HG02981 (cell line): ENCODE measurements around the gene SCAMP3.
"Not testable (repeated sequence)": the region's sequence is repeated elsewhere in the genome, so short reads cannot be mapped to it uniquely, and the experiment has no call there.

Experiments used
- ATAC-seq: cut with Tn5 transposase; IDR thresholded peaks from one replicate; pipeline ENCODE4 v1.9.1; 2021; ENCODE audit warnings: mild to moderate bottlenecking, moderate library complexity; ENCODE audit not compliant: unreplicated experiment

Gene SCAMP3

DNA sequence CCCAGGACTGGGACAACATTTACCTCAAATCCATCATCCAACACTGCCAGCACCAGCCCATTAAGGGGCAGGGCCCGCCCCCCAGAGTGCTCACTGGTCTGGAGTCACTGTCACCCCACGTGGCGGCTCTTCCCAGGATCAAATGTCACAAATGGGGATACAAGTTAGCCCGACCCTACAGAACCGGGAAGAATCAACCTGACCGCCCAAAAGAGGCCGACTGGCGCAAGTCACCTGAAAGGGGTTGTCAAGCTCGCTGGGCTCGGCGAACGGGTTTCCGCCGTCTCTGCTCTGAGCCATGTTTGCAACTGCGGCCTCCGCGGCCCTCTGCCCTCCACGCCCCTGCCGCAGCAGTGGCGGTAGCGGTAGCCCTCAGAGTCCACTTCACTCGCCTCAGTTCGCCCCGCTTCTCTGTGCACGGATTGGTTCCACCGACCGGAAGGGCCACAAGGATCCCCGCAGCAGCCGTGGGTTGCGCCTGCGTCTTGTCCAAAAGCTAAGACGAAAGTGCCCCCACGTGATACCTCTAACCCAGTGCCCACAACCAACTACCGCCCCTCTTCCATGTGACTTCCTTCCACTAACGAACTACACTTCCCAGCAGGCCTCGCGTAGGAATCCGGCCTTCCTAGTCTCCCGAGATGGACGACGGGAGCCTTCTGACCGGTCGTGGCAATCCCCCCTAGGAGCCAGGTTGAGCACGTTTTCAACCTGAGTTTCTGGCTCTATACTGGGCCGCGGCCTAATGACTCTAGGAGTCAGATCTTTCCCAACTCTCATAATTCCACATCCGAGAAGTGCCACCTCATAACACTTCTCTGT lies at the start of gene SCAMP3:
TSS of gene SCAMP3 (minus strand) at position 509 of the 822 bp plus-strand sequence. CDS start at position 300, 209 bp downstream.
- ATAC-seq = peak; percentile 94

DNA sequence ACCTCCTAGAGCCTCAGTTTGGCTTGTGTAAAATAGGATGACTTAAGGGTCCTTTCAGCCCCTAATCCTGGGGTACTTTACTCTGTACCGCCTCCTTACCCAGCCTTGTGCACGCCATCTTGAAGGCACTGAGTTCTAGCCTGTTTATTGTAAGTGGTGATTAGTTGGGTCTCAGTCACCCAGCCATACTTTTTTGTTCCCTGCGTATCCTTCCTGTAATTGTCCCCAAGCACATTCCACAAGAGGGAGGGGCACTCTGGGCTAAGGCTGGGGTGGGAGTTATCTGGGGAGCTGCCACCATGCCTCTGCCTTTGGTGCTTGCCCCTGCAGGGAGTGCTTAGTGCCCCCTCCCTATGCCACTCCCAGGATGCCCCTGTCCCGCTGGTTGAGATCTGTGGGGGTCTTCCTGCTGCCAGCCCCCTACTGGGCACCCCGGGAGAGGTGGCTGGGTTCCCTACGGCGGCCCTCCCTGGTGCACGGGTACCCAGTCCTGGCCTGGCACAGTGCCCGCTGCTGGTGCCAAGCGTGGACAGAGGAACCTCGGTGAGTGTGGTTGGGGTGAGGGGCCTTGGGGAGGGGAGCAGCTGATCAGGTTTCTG lies 47.4 kb upstream of the SCAMP3 start:
- ATAC-seq = no peak

DNA sequence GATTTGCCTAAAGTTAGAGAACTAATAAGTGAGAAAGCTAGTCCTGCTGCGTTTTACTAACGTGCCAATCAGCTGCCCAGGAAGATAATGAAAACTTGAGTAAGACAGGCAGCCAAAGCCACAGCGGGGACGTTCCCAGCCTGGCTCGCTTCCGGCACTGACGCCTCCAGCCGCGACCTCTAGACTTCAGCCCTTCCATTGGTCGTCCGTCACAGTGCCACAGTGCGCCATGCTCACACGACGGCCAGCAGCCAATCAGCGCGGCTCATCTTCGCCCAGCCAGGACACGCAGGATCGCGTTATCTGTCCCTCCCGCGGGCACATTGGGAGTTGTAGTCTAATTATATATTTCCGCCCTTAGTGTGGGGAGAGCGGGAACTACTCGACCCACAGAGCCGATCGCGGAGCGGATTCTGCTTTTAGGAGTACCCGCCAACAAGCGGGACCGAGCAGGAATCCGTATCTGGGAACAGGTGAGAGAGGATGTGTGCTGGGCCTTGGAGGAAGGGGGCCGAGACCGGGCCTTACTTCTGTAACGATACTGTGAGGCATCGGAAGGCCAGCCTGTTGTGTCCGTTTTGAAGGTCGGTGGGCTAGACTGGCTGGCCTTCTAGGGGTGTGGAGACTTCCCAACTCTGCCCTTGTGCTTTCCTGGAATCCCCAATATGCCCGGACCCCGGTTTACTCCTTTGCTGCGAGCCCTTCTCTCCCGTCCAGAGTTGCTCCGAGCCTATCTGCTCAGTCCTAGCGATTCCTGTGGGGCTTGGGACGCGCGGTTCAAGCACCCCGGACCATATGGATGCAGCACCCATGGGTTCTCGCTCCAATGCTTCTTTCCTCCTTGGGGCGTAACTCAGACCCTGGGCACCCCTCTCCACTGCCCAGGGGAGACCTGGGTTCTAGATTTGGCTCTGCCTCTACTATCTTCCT lies 46.6 kb upstream of the SCAMP3 start, which contains the start of gene FDPS:
TSS of gene FDPS (plus strand) at position 374 of the 930 bp plus-strand sequence. CDS start 924 bp downstream, outside the sequence.
- peak; percentile 91 for ATAC-seq

- no peak for ATAC-seq
Measured at GRCh38 chr1:155307247-155307740, 45.1 kb upstream of the SCAMP3 start.

DNA sequence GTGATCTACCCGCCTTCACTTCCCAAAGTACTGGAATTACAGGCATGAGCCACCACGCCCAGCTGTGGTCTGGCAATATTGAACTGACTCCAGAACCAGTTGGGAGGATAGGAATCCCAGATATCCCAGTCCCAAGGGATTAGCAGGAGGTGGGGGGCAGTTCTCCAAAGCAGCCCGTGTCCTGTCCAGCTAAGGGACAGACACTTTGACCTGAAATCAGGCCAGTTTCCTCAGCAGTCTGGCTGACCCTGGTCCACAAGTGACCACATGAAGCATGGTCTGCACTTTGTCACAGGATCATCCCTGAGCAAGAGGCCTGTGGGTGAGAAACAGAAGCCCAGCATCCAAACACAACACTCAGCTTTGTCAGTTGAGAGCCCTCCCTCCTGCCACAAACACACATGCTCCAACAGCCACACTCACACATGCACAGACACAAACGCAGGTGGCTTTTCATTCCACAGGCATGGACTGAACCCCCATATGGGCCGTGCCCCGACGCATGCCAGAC lies 43.8 kb upstream of the SCAMP3 start:
- no peak for ATAC-seq

DNA sequence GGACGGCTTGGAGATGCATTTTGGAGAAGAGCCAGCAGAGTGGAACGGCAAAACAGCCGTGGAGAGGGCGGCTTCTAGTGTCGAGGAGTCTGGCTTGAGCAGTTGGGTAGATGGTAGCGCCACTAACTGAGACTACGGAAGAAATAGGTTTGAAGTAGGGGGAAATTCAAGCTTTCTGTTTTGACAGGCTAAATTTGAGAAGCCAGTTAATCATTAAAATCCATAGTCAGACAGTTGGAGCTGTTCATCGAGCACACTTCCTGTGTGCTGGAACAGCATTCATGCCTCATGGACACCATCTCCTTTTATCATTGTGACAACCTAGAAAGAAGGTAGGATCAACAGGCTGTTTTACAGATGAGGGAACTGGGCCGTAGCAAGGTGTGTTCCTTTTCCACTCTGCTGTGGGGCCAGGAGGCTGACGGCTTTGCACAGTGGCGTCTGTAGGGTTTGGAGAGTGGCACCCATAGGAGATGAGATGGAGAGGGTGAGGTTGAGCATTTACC lies 42.5 kb upstream of the SCAMP3 start:
- no peak for ATAC-seq

GRCh38 chr1:155301342-155301841 lies 39.2 kb upstream of the SCAMP3 start, which contains the start of gene PKLR:
Gene PKLR (minus strand): TSS chr1:155301438. CDS start chr1:155301395, 43 bp downstream.
- no peak for ATAC-seq

GRCh38 chr1:155300553-155301329 lies 38.6 kb upstream of the SCAMP3 start:
- no peak for ATAC-seq

DNA sequence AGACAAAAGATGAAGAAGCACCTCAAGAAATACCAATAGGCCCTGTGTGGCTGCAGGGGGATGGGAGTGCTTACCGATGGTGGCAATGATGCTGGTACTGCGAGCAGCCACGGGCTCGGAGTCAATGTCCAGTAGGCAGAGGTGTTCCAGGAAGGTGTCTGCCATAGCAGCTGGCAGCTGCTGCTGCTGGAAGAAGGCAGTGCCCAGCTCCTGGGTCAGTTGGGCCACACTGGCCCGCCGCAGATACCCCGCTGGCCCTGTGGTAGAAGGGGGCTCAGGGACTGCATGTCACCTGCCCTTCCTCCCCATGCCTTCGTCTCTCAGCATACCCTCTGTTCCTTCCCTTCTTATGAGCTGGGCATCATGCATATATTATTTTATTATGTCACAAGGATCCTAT lies 37.9 kb upstream of the SCAMP3 start:
- ATAC-seq = no peak

DNA sequence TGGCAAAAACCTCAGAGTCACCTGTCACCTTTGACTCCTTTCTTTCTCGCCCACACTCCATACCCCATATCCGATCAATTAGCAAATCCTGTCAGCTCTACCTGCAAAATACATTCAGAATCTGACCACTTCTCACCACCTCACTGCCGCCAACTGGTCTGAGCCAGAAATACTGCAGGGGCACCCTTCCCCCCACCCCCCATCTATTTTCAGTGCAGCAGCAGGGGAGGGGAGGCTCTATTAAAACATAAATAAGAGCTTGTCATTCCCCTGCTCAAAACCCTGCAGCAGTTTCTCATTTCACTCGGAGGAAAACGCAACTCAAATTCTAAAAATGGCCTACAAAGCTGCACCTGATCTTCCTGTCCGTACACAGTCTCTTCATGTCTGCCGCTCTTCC lies 35.2 kb upstream of the SCAMP3 start:
- no peak for ATAC-seq

- no peak for ATAC-seq
Measured at GRCh38 chr1:155296661-155297060, 34.5 kb upstream of the SCAMP3 start.

DNA sequence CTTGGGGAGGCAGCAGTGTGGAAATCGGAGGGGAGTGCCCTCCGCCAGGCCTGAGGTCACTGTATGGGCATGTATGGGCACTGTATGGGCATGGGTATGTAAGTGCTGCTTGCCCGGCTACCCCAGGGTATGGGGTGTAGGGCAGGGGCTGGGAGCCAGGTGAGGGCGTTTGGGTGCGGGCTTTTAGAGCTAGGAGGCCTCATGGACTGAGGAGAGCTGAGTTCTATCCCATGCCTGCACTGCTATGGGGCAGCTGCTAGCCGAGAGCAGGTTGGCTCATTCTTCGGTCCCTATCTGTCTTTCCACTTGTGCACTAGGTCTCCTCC lies 33.7 kb upstream of the SCAMP3 start:
- ATAC-seq = no peak

- ATAC-seq = no peak
Measured at GRCh38 chr1:155295183-155295941, 33.2 kb upstream of the SCAMP3 start.

DNA sequence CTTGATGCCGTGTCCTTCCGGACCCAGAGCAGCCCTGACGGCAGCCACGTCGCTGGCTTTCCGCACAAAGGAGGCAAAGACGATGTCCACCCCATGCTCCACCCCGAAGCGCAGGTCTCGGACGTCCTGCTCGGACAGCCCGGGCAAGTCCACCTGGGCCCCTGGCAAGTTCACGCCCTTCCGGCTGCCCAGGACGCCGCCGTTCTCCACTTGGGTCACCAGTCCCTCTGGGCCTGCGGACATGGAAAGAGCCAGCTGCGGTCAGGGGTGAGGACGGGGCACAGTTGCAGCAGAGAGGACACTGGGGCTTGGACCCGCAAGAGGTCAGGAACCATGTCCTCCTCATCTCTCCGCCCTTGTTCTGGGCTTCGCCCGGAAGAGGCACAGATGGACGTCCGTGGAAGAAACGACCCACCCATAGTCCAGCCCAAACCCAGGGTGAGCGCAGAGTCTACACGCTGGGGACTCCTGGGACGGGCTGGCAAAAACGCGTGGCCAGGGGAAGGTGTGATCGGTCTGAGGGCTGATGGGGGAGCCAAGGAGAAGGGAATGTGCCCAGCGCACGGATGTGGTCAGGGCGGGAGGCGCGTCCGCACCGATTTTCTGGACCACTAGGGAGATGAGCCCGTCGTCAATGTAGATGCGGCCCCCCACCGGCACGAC lies 32.5 kb upstream of the SCAMP3 start:
- ATAC-seq = no peak

GRCh38 chr1:155293086-155293749 lies 31.1 kb upstream of the SCAMP3 start:
- no peak for ATAC-seq

DNA sequence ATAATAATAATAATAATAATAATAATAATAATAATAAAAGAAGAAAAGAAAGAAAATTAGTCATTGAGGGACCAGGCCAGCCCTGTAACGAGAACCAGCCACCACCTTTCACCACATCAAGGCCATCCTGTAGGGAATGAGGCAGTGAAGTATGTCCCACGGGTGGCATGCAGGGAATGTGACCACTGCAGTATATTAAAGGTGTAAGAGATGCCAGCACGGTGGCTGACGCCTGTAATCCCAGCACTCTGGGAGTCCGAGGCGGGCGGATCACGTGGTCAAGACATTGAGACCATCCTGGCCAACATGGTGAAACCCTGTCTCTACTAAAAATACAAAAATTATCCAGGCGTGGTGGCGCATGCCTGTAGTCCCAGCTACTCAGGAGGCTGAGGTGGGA lies 28.8 kb upstream of the SCAMP3 start:
- ATAC-seq = not testable (repeated sequence)

DNA sequence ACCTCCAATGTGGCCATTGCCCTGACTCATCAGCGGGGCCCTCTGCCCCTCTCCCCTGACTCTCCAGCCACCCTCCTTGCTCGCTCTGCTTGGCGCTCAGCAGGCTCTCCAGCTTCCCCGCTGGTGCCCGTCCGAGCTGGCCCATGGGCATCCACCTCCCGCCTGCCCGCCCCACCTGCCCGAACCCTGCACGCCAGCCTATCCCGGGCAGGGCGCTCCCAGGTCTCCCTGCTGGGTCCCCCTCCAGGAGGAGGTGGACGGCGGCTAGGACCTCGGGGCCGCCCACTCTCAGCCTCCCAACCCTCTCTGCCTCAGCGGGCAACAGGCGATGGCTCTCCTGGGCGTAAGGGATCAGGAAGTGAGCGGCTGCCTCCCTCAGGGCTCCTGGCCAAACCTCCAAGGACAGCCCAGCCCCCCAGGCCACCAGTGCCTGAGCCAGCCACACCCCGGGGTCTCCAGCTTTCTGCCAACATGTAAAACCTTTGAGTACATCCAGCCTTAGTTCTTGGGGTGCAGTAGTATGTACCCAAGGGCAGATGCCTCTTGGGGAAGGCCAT lies 25.9 kb upstream of the SCAMP3 start:
- no peak for ATAC-seq

- ATAC-seq = no peak
Measured at GRCh38 chr1:155286544-155286943, 24.4 kb upstream of the SCAMP3 start.
